IPS DF 19.7 (cell line): ENCODE measurements around the gene ADAMTS20.
A peak's percentile ranks its signal among the peaks of the same experiment; 100 is the strongest.

Experiments used
- DNase-seq: peaks from one replicate; pipeline ENCODE4 v3.0.0-alpha.2; 2013; ENCODE audit warnings: low read depth, low spot score

Gene ADAMTS20

GRCh38 chr12:43480591-43480990 lies 71.4 kb downstream of the ADAMTS20 start:
- no peak for DNase-seq

- no peak for DNase-seq
Measured at GRCh38 chr12:43462741-43463140, 89.3 kb downstream of the ADAMTS20 start.

- DNase-seq: no peak
Measured at GRCh38 chr12:43462080-43462479, 89.9 kb downstream of the ADAMTS20 start.

- DNase-seq: no peak
Measured at GRCh38 chr12:43459285-43459684, 92.7 kb downstream of the ADAMTS20 start.

- no peak for DNase-seq
Measured at GRCh38 chr12:43453761-43454160, 98.2 kb downstream of the ADAMTS20 start.

GRCh38 chr12:43444940-43445564 lies 107.0 kb downstream of the ADAMTS20 start:
- DNase-seq: peak; percentile 5

- no peak for DNase-seq
Measured at GRCh38 chr12:43436597-43436996, 115.4 kb downstream of the ADAMTS20 start.

- DNase-seq: no peak
Measured at GRCh38 chr12:43434614-43435013, 117.4 kb downstream of the ADAMTS20 start.

GRCh38 chr12:43428088-43428600 lies 123.9 kb downstream of the ADAMTS20 start:
- DNase-seq: no peak

GRCh38 chr12:43425361-43425760 lies 126.6 kb downstream of the ADAMTS20 start:
- DNase-seq: no peak

- no peak for DNase-seq
Measured at GRCh38 chr12:43416981-43417380, 135.0 kb downstream of the ADAMTS20 start.

GRCh38 chr12:43407816-43408645 lies 144.0 kb downstream of the ADAMTS20 start:
- no peak for DNase-seq

GRCh38 chr12:43406801-43407200 lies 145.2 kb downstream of the ADAMTS20 start:
- no peak for DNase-seq

GRCh38 chr12:43402436-43402835 lies 149.6 kb downstream of the ADAMTS20 start:
- no peak for DNase-seq

- no peak for DNase-seq
Measured at GRCh38 chr12:43401096-43401495, 150.9 kb downstream of the ADAMTS20 start.

GRCh38 chr12:43396671-43397070 lies 155.3 kb downstream of the ADAMTS20 start:
- no peak for DNase-seq

GRCh38 chr12:43392116-43392515 lies 159.9 kb downstream of the ADAMTS20 start:
- DNase-seq: no peak

GRCh38 chr12:43381879-43382278 lies 170.1 kb downstream of the ADAMTS20 start:
- no peak for DNase-seq

GRCh38 chr12:43378448-43378847 lies 173.6 kb downstream of the ADAMTS20 start:
- DNase-seq: no peak

- DNase-seq: no peak
Measured at GRCh38 chr12:43370263-43370662, 181.7 kb downstream of the ADAMTS20 start.

GRCh38 chr12:43362910-43363694 lies 188.9 kb downstream of the ADAMTS20 start:
- DNase-seq: no peak
